NCI-H82 treated with DMSO at 0.1 percent for 48 hours (cell line): ENCODE measurements around the gene HDAC7.

ENCODE experiments used
- DNase-seq: peaks from one replicate; lab custom pipeline; 2025; ENCODE audit not compliant: unreplicated experiment; lab: John Stamatoyannopoulos, UW

HDAC7 gene

GRCh38 chr12:47748899-47749298 is 70.8 kb downstream of the HDAC7 start:
- no peak for DNase-seq

- no peak for DNase-seq
Measured at GRCh38 chr12:47748507-47748828, 71.2 kb downstream of the HDAC7 start.

- DNase-seq = no peak
Measured at GRCh38 chr12:47747596-47748506, 71.9 kb downstream of the HDAC7 start.

DNA sequence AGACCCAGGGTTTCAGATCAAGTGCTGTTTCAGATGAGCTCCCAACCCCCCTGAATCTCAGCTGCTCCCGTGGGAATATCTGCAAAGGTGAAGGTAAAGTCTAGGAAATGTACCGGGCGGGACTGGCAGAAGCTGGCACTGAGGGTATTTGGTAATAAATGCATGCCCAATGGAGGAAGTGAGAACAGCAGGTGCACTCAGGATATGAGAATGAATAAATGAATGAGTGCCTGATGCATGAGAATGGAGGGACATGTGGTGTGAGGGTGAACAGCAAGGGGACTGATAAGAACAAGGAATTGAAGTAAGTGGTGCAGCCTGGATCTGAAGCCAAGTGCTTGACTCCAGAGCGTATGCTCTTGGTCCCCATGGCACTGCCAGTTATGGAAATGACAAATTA is 72.6 kb downstream of the HDAC7 start:
- DNase-seq = no peak

- no peak for DNase-seq
Measured at GRCh38 chr12:47746523-47746922, 73.2 kb downstream of the HDAC7 start.

GRCh38 chr12:47746073-47746472 is 73.6 kb downstream of the HDAC7 start:
- DNase-seq = no peak

DNA sequence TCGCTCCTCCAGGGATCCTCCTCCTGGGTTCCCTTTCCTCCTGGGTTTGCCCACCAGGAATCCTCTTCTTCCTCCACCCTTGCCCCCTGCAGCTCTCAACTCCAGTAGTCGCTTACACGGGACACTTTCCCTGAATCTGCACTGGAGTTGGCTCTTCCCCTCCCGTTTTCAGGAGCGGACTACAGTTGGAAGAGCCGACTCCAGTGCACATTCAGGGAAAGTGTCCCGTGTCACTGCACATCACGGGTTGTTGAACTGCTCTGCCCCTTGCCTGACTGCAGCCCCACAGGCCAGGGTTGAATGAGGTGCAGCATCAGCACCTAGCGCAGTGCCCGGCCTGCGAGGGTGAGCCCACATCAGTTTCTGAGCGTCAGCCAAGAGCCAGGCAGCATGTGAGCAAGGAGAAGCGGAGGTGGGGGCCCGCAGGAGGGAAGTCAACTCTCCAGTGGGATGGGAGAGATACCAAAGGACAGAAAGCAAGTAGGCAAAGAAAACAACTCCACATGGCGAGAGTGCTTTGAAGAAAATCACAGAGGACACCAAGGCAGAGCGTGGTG is 74.1 kb downstream of the HDAC7 start:
- DNase-seq = no peak

DNA sequence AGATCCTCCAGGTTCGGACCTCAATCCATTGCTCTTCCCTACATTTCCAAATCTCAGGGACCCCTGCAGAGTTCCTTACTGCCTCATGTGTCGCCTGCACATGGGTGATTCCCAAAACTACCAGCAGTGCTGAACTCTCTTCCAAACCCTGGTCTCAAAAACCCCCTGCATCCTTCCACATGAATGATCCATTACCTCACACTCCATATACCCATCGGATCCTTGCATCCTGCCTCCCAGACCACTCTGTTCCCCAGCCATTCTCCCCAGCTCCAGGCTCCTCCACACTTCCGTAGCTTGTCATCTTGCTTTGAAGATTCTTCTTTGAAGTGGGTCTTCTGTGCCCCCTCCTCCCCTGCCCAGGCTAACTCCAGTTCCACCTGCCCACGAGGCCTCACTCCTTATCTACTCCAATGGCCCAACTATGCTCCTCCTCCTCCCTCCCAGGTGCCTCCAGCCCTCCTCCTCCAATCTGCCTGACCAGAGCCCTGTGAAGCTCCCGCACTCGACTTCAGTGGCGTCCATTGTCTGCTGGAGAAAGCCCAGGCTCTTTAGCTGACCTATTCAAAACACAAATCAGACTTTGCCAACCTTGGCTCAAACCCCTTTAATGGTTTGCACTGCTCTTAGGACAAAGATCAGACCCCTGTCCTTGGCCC is 74.8 kb downstream of the HDAC7 start:
- no peak for DNase-seq

- DNase-seq = no peak
Measured at GRCh38 chr12:47744005-47744651, 75.6 kb downstream of the HDAC7 start.

- DNase-seq = no peak
Measured at GRCh38 chr12:47743311-47743860, 76.3 kb downstream of the HDAC7 start.

DNA sequence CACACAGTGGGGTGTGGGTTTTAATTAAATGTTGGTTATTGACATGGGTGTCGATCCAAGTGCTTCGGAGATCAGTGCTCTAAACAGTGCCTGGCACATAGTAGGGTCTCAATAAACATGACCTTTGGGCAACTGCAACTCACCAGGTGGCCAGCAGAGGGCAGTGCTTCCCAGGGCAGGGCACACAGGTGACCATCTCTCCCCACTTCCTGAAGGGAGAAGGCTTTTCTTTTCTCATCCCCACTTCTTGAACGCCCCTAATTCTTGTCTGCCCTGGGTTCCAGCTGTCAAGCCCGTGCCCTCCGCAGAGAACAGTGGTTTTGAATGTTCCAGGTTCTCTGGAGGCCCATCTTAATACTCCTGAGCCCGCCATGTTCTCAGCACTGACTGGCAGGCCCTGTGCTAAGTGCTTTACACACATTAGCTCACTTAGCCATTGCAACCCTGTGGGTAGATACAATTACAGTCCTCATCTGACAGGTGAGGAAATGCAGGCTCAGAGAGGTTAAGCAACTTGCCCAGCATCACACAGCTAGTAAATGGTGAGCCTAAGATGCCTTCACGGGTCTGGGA is 77.4 kb downstream of the HDAC7 start:
- DNase-seq = no peak

DNA sequence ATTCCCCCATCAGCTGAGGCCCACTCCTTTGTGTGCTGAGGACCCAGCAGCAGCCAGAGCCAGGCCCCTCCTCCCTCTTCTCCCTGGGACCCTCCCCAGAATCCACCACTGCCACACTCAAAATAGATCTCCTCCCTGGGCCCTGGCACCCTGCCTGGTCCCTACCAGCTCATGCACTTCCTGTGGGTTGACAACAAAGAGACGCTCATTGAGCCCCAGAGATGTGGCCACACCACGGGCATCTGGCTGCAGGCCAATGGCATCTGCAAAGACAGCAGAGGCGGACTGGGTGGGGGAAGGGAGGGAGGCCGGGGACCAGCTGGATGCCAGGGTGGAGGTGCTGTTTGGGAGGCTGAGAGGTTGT is 78.4 kb downstream of the HDAC7 start:
- no peak for DNase-seq

- no peak for DNase-seq
Measured at GRCh38 chr12:47740606-47741339, 78.9 kb downstream of the HDAC7 start.

GRCh38 chr12:47739979-47740378 is 79.7 kb downstream of the HDAC7 start:
- no peak for DNase-seq

DNA sequence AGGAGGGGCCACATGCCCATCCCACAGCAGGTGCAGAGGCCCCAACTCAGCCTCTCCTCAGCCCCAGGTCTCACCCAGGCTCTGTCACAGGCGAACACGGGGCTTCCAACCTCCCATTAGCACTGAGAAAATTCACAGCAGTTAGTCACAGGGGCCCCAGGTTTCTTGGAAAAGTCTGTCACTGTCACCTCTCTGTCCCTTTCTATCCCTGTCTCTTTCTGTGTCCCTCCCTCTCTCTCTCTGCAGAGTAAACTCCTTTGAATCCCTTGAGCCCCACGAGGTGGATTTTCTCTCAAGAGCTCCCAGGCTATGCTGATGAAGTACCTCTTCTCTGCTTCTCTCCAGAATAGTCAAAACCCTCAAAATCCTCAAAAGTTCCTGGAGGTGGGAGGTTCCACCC is 80.4 kb downstream of the HDAC7 start:
- no peak for DNase-seq

DNA sequence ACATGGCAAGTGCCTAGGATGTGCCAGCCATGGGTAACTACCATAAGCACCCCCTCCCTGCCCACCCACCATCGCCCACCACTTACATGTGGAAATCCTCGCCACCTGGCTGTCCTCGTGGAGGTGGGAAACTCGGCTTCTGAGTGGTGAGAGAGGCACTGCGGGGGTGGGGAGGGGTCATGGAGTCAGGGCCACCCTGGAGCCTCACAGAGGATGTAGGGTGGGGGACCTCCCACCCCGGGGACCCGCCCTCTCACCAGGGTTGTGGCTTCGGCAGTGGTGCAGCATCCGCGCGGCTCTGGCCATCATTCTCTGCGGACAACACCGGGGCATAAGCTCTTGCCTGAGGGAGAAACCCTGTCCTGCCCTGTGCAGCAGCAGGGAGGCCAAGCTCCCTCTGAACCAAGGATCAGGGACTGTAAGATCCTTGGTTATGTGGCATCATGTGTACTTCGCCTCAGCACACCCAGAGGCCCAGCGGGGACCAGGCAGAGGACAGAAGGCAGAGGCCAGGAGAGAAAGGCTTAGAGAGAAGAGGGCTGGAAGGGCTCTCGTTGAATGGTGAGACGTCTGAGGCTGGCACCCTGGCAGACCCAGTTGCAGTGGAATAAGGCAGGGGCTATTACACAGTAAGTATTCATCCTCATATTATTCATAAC is 81.6 kb downstream of the HDAC7 start:
- no peak for DNase-seq

DNA sequence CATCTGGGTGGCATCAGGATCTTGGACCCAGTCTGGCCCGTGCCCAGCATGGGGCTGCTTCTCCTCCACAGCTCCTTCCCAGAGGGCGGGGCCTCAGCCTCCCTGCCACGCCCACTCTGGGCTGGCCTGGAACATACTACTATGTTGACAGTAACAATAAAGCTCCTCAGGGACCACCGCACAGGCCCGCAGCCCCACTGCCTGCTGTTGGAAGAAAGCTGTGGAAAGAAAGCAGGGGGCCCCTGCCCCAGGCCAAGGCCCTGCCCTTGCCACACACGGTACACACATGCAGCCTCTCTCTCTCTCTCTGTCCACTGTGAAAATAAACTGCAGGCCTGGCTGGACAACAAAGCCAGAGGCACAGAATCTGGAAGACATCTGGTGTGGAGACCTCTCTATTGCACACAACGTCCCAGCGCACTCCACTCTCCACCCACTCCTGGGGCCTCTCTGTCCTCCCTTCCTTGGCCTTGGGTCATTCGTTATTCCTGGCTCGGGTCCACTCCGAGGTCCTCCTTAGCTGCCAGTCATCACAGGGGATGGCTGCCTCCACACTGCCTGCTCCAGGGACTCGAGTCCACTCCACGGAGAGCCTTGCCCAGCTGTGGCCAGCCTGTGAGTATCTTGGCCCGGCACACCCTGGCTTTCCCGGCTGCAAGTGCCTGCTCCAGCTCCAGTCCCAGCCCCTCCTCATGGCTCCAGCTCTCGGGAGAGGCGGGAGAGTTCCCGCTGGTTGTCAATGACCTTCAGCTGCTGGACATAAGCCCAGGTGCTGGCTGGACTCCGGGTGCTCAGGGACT is 82.6 kb downstream of the HDAC7 start:
- no peak for DNase-seq

GRCh38 chr12:47736216-47736615 is 83.5 kb downstream of the HDAC7 start:
- no peak for DNase-seq

GRCh38 chr12:47735649-47736048 is 84.1 kb downstream of the HDAC7 start:
- no peak for DNase-seq
